SK-N-SH treated with all-trans-retinoic acid at 6 μM for 48 hours (cell line): Measurements from ENCODE around the gene GLRA1.

ENCODE experiments used
- ATAC-seq: fragments of 200-7000 bp; cut with Tn5 transposase; 3 replicates; pipeline ENCODE4 v1.9.1; 2020; ENCODE audit warnings: mild to moderate bottlenecking, moderate library complexity
- ARNTL ChIP-seq: fragments of 450-650 bp; formaldehyde crosslinking; IDR thresholded peaks from 2 replicates; pipeline ENCODE4 v1.5.0; 2020; ENCODE audit warnings: low read depth, mild to moderate bottlenecking, moderate library complexity, borderline replicate concordance
- BACH2 ChIP-seq: fragments of 250-450 bp; sonication (Bioruptor Pico); IDR thresholded peaks from 2 replicates; pipeline ENCODE4 v1.9.0; 2021; ENCODE audit warnings: mild to moderate bottlenecking, borderline replicate concordance
- CSDC2 ChIP-seq: fragments of 250-450 bp; sonication (Bioruptor Pico); IDR thresholded peaks from 2 replicates; pipeline ENCODE4 v1.5.0; 2020; ENCODE audit warnings: mild to moderate bottlenecking, moderate library complexity
- ESRRG ChIP-seq: fragments of 250-450 bp; sonication (Bioruptor Pico); IDR thresholded peaks from 2 replicates; pipeline ENCODE4 v1.6.1; 2021; ENCODE audit warnings: mild to moderate bottlenecking
- GLIS3 ChIP-seq: fragments of 250-450 bp; sonication (Bioruptor Pico); IDR thresholded peaks from 2 replicates; pipeline ENCODE4 v1.5.0; 2020; ENCODE audit warnings: mild to moderate bottlenecking, moderate library complexity
- ISL1 ChIP-seq: fragments of 250-450 bp; sonication (Bioruptor Pico); IDR thresholded peaks from 2 replicates; pipeline ENCODE4 v2.1.2; 2022; ENCODE audit warnings: mild to moderate bottlenecking, moderate library complexity
- OSR1 ChIP-seq: fragments of 250-450 bp; sonication (Bioruptor Pico); IDR thresholded peaks from 2 replicates; pipeline ENCODE4 v1.8.0; 2022; ENCODE audit warnings: moderate library complexity, mild to moderate bottlenecking, inconsistent platforms
- PPARA ChIP-seq: fragments of 250-450 bp; sonication (Bioruptor Pico); IDR thresholded peaks from 2 replicates; pipeline ENCODE4 v1.5.0; 2020; ENCODE audit warnings: mild to moderate bottlenecking, borderline replicate concordance
- RARB ChIP-seq: fragments of 250-450 bp; sonication (Bioruptor Pico); IDR thresholded peaks from 2 replicates; pipeline ENCODE4 v1.8.0; 2021; ENCODE audit warnings: mild to moderate bottlenecking, moderate library complexity
- SNAI2 ChIP-seq: fragments of 250-450 bp; sonication (Bioruptor Pico); IDR thresholded peaks from 2 replicates; pipeline ENCODE4 v1.5.0; 2020; ENCODE audit warnings: mild to moderate bottlenecking, moderate library complexity
- TCF4 ChIP-seq: fragments of 250-450 bp; sonication (Bioruptor Pico); IDR thresholded peaks from 2 replicates; pipeline ENCODE4 v1.8.0; 2021; ENCODE audit warnings: mild to moderate bottlenecking, moderate library complexity, borderline replicate concordance
- ZC3H10 ChIP-seq: fragments of 250-450 bp; sonication (Bioruptor Pico); IDR thresholded peaks from 2 replicates; pipeline ENCODE4 v1.5.1; 2021; ENCODE audit warnings: mild to moderate bottlenecking, moderate library complexity
- ZFP3 ChIP-seq: fragments of 250-450 bp; sonication (Bioruptor Pico); IDR thresholded peaks from 2 replicates; pipeline ENCODE4 v1.5.0; 2020; ENCODE audit warnings: mild to moderate bottlenecking, moderate library complexity
- ZFP30 ChIP-seq: fragments of 450-650 bp; formaldehyde crosslinking; IDR thresholded peaks from 2 replicates; pipeline ENCODE4 v1.5.0; 2022; ENCODE audit warnings: mild to moderate bottlenecking, moderate library complexity
- ZNF565 ChIP-seq: fragments of 450-650 bp; formaldehyde crosslinking; conservative IDR thresholded peaks from 2 replicates; pipeline ENCODE4 v1.5.0; 2020; ENCODE audit warnings: low read depth, mild to moderate bottlenecking, moderate library complexity
- ZNF70 ChIP-seq: fragments of 450-650 bp; formaldehyde crosslinking; IDR thresholded peaks from 2 replicates; pipeline ENCODE4 v1.5.0; 2020; ENCODE audit warnings: mild to moderate bottlenecking, moderate library complexity
- ZNF8 ChIP-seq: fragments of 450-650 bp; formaldehyde crosslinking; IDR thresholded peaks from 2 replicates; pipeline ENCODE4 v1.5.0; 2020; ENCODE audit warnings: mild to moderate bottlenecking, moderate library complexity
- TF ChIP-seq, protein P1 (sequence below): fragments of 250-450 bp; sonication (Bioruptor Pico); IDR thresholded peaks from 2 replicates; pipeline ENCODE4 v1.8.0; 2021; ENCODE audit warnings: low read depth, mild to moderate bottlenecking, moderate library complexity, borderline replicate concordance
- TF ChIP-seq, protein P2 (sequence below): fragments of 250-450 bp; sonication (Bioruptor Pico); IDR thresholded peaks from 2 replicates; pipeline ENCODE4 v1.5.1; 2021; ENCODE audit warnings: mild to moderate bottlenecking, moderate library complexity
- TF ChIP-seq, protein P3 (sequence below): fragments of 250-450 bp; sonication (Bioruptor Pico); IDR thresholded peaks from 2 replicates; pipeline ENCODE4 v1.5.1; 2020; ENCODE audit warnings: low read depth, mild to moderate bottlenecking, moderate library complexity
- TF ChIP-seq, protein P4 (sequence below): fragments of 250-450 bp; sonication (Bioruptor Pico); IDR thresholded peaks from 2 replicates; pipeline ENCODE4 v1.5.0; 2020; ENCODE audit warnings: mild to moderate bottlenecking, moderate library complexity
- TF ChIP-seq, protein P5 (sequence below): fragments of 250-450 bp; sonication (Bioruptor Pico); IDR thresholded peaks from 2 replicates; pipeline ENCODE4 v1.8.0; 2020; ENCODE audit warnings: mild to moderate bottlenecking, moderate library complexity, borderline replicate concordance

The GLRA1 gene

DNA sequence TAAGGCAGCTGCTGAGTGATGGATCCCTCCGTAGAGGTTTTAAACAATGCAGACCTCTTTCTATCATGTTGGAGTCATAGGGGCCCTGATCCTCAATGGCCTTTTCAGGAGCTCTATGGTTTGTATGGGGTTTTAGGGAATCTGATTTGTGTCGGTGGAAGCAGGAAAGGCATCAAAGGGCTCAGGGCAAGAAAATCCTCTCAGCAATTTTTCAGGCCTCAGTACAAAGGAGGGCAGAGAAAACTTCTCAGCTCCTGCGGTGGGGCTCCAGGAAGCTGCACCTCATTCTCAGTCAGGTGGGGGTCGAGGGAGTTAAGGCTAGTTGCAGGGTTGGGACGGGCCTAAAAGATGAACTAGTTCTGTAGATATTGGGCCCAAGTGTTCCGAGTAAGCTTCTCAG lies 35.0 kb downstream of the GLRA1 start:
- no peak for TF ChIP-seq ZC3H10 (CRISPR knock-in tag)
- no peak for TF ChIP-seq ISL1 (CRISPR knock-in tag)
- TF ChIP-seq ZFP3 = no peak
- TF ChIP-seq TCF4 (CRISPR knock-in tag) = no peak
- no peak for TF ChIP-seq ZFP30
- TF ChIP-seq, protein P1, sequence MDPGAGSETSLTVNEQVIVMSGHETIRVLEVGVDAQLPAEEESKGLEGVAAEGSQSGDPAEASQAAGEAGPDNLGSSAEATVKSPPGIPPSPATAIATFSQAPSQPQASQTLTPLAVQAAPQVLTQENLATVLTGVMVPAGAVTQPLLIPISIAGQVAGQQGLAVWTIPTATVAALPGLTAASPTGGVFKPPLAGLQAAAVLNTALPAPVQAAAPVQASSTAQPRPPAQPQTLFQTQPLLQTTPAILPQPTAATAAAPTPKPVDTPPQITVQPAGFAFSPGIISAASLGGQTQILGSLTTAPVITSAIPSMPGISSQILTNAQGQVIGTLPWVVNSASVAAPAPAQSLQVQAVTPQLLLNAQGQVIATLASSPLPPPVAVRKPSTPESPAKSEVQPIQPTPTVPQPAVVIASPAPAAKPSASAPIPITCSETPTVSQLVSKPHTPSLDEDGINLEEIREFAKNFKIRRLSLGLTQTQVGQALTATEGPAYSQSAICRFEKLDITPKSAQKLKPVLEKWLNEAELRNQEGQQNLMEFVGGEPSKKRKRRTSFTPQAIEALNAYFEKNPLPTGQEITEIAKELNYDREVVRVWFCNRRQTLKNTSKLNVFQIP (CRISPR knock-in tag) = no peak
- TF ChIP-seq CSDC2 = no peak
- TF ChIP-seq, protein P2, sequence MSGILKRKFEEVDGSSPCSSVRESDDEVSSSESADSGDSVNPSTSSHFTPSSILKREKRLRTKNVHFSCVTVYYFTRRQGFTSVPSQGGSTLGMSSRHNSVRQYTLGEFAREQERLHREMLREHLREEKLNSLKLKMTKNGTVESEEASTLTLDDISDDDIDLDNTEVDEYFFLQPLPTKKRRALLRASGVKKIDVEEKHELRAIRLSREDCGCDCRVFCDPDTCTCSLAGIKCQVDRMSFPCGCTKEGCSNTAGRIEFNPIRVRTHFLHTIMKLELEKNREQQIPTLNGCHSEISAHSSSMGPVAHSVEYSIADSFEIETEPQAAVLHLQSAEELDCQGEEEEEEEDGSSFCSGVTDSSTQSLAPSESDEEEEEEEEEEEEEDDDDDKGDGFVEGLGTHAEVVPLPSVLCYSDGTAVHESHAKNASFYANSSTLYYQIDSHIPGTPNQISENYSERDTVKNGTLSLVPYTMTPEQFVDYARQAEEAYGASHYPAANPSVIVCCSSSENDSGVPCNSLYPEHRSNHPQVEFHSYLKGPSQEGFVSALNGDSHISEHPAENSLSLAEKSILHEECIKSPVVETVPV (CRISPR knock-in tag) = no peak
- TF ChIP-seq ZNF565 = no peak
- TF ChIP-seq, protein P3, sequence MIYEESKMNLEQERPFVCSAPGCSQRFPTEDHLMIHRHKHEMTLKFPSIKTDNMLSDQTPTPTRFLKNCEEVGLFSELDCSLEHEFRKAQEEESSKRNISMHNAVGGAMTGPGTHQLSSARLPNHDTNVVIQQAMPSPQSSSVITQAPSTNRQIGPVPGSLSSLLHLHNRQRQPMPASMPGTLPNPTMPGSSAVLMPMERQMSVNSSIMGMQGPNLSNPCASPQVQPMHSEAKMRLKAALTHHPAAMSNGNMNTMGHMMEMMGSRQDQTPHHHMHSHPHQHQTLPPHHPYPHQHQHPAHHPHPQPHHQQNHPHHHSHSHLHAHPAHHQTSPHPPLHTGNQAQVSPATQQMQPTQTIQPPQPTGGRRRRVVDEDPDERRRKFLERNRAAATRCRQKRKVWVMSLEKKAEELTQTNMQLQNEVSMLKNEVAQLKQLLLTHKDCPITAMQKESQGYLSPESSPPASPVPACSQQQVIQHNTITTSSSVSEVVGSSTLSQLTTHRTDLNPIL (CRISPR knock-in tag) = no peak
- no peak for TF ChIP-seq ZNF70 (CRISPR knock-in tag)
- TF ChIP-seq OSR1 = no peak
- TF ChIP-seq, protein P4, sequence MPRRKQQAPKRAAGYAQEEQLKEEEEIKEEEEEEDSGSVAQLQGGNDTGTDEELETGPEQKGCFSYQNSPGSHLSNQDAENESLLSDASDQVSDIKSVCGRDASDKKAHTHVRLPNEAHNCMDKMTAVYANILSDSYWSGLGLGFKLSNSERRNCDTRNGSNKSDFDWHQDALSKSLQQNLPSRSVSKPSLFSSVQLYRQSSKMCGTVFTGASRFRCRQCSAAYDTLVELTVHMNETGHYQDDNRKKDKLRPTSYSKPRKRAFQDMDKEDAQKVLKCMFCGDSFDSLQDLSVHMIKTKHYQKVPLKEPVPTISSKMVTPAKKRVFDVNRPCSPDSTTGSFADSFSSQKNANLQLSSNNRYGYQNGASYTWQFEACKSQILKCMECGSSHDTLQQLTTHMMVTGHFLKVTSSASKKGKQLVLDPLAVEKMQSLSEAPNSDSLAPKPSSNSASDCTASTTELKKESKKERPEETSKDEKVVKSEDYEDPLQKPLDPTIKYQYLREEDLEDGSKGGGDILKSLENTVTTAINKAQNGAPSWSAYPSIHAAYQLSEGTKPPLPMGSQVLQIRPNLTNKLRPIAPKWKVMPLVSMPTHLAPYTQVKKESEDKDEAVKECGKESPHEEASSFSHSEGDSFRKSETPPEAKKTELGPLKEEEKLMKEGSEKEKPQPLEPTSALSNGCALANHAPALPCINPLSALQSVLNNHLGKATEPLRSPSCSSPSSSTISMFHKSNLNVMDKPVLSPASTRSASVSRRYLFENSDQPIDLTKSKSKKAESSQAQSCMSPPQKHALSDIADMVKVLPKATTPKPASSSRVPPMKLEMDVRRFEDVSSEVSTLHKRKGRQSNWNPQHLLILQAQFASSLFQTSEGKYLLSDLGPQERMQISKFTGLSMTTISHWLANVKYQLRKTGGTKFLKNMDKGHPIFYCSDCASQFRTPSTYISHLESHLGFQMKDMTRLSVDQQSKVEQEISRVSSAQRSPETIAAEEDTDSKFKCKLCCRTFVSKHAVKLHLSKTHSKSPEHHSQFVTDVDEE (CRISPR knock-in tag) = no peak
- TF ChIP-seq, protein P5, sequence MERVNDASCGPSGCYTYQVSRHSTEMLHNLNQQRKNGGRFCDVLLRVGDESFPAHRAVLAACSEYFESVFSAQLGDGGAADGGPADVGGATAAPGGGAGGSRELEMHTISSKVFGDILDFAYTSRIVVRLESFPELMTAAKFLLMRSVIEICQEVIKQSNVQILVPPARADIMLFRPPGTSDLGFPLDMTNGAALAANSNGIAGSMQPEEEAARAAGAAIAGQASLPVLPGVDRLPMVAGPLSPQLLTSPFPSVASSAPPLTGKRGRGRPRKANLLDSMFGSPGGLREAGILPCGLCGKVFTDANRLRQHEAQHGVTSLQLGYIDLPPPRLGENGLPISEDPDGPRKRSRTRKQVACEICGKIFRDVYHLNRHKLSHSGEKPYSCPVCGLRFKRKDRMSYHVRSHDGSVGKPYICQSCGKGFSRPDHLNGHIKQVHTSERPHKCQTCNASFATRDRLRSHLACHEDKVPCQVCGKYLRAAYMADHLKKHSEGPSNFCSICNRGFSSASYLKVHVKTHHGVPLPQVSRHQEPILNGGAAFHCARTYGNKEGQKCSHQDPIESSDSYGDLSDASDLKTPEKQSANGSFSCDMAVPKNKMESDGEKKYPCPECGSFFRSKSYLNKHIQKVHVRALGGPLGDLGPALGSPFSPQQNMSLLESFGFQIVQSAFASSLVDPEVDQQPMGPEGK = no peak
- TF ChIP-seq ZNF8 (CRISPR knock-in tag) = no peak
- no peak for TF ChIP-seq ESRRG (CRISPR knock-in tag)
- no peak for TF ChIP-seq ARNTL (CRISPR knock-in tag)
- no peak for TF ChIP-seq PPARA (CRISPR knock-in tag)
- no peak for TF ChIP-seq RARB (CRISPR knock-in tag)
- no peak for TF ChIP-seq GLIS3 (CRISPR knock-in tag)
- ATAC-seq = no peak

DNA sequence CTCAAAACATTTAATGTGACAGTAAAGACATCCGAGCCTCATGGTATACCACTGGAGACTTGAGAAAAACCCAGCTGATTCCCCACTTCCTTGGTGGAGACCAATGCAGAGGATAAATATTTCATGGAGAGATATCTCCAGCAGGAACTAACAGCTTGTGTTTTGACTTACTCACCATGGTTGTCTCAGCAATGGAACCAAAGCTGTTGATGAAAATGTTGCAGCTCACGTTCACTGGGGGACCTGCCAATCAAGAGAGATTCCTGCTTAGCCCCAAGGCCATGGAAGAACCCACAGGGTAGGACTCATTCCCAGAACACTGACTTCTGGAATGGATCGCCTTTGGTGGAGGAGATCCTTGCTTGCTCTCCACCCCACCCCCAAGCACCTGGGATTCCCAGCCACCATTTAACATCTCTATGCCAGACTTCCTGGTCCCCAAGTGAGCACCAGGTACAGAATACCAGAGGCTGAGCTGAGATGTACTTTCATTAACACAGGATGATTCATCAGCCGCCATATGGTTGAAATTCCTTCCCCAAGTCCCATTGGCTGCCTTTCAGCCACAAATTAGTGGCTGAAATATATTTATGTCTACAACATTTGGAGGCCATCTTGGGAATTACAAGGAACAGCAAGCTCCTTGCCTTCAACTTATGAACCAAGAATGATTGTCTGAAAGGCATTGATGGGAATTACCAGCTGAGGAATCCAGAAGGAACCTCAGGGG lies 37.9 kb downstream of the GLRA1 start:
- no peak for ATAC-seq

More for the DNA sequence above, 37.9 kb downstream of the GLRA1 start:
- TF ChIP-seq ZC3H10 (CRISPR knock-in tag) (no peak), ZFP30 (no peak), SNAI2 (CRISPR knock-in tag) (no peak), CSDC2 (no peak), ZNF8 (CRISPR knock-in tag) (no peak), ISL1 (CRISPR knock-in tag) (no peak), ZFP3 (no peak), BACH2 (no peak)
- TF ChIP-seq, protein P2 (CRISPR knock-in tag) = no peak
- TF ChIP-seq, protein P1 (CRISPR knock-in tag) = no peak
- TF ChIP-seq, protein P5 = no peak
- TF ChIP-seq, protein P3 (CRISPR knock-in tag) = no peak
